ENCODE data around the gene KCNG3.

- TF ChIP-seq, protein P1, sequence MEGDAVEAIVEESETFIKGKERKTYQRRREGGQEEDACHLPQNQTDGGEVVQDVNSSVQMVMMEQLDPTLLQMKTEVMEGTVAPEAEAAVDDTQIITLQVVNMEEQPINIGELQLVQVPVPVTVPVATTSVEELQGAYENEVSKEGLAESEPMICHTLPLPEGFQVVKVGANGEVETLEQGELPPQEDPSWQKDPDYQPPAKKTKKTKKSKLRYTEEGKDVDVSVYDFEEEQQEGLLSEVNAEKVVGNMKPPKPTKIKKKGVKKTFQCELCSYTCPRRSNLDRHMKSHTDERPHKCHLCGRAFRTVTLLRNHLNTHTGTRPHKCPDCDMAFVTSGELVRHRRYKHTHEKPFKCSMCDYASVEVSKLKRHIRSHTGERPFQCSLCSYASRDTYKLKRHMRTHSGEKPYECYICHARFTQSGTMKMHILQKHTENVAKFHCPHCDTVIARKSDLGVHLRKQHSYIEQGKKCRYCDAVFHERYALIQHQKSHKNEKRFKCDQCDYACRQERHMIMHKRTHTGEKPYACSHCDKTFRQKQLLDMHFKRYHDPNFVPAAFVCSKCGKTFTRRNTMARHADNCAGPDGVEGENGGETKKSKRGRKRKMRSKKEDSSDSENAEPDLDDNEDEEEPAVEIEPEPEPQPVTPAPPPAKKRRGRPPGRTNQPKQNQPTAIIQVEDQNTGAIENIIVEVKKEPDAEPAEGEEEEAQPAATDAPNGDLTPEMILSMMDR (IDR thresholded peaks at IDR 0.05), result no peak
- TF ChIP-seq POLR2A (IDR thresholded peaks at IDR 0.05), result no peak
Measured at GRCh38 chr2:42438685-42439084, 55.1 kb downstream of the KCNG3 start.
